OCI-LY3 (cell line): ENCODE results near the gene BRI3BP.
A peak's percentile ranks its signal among the peaks of the same experiment; 100 is the strongest.

Experiments used
- H2AFZ ChIP-seq: fragments of 200-600, 300-600 bp; shearing (Covaris generic); 2 replicates; pipeline ENCODE4 v1.6.0; 2014; ENCODE audit warnings: antibody characterized with exemption, low read depth, low read length
- H3K27ac ChIP-seq: fragments of 200-600, 300-600 bp; sonication (generic); 2 replicates; pipeline ENCODE4 v1.5.1; 2014; ENCODE audit warnings: mild to moderate bottlenecking, low read length, moderate library complexity, mixed read lengths
- H3K27me3 ChIP-seq: fragments of 200-600, 300-600 bp; sonication (generic); 2 replicates; pipeline ENCODE4 v1.6.1; 2014; ENCODE audit warnings: low read depth, low read length, mixed read lengths
- H3K36me3 ChIP-seq: fragments of 200-600, 300-600 bp; sonication (generic); replicated peaks from 2 replicates; pipeline ENCODE3; 2014; ENCODE audit warnings: low read depth, low read length, mixed read lengths
- H3K4me1 ChIP-seq: fragments of 300-600, 200-600 bp; sonication (generic); 2 replicates; pipeline ENCODE4 v1.6.1; 2014; ENCODE audit warnings: low read length, mixed read lengths
- H3K4me2 ChIP-seq: fragments of 200-600, 300-600 bp; sonication (generic); 2 replicates; pipeline ENCODE4 v1.6.1; 2014; ENCODE audit warnings: low read length, mixed read lengths
- H3K4me3 ChIP-seq: fragments of 300-600, 200-600 bp; sonication (generic); 2 replicates; pipeline ENCODE4 v1.5.1; 2014; ENCODE audit warnings: antibody characterized with exemption, mild to moderate bottlenecking, low read length, moderate library complexity
- H3K79me2 ChIP-seq: fragments of 300-600, 200-600 bp; shearing (Covaris generic); 2 replicates; pipeline ENCODE4 v1.6.1; 2014; ENCODE audit warnings: mild to moderate bottlenecking, low read length, mixed read lengths
- H3K9ac ChIP-seq: fragments of 300-600, 200-600 bp; shearing (Covaris generic); 2 replicates; pipeline ENCODE4 v1.6.0; 2014; ENCODE audit warnings: mild to moderate bottlenecking, low read length, moderate library complexity
- H3K9me3 ChIP-seq: fragments of 200-600, 300-600 bp; shearing (Covaris generic); 2 replicates; pipeline ENCODE4 v1.6.1; 2014; ENCODE audit warnings: low read length, mixed read lengths; ENCODE audit not compliant: insufficient read depth
- H4K20me1 ChIP-seq: fragments of 200-600, 300-600 bp; sonication (generic); 2 replicates; pipeline ENCODE4 v1.6.1; 2016; ENCODE audit warnings: low read length, mixed read lengths; ENCODE audit not compliant: insufficient read depth
- CTCF ChIP-seq: fragments of 200-600, 300-600 bp; sonication (generic); IDR thresholded peaks from 2 replicates; pipeline ENCODE4 v1.5.1; 2014; ENCODE audit warnings: antibody characterized with exemption, low read length, low read depth
- EZH2phosphoT487 ChIP-seq: fragments of 200-600 bp; shearing (Covaris generic); IDR thresholded peaks from 2 replicates; pipeline ENCODE4 v1.6.1; 2018; ENCODE audit warnings: antibody characterized with exemption, mixed run types, low read depth

Gene BRI3BP

DNA sequence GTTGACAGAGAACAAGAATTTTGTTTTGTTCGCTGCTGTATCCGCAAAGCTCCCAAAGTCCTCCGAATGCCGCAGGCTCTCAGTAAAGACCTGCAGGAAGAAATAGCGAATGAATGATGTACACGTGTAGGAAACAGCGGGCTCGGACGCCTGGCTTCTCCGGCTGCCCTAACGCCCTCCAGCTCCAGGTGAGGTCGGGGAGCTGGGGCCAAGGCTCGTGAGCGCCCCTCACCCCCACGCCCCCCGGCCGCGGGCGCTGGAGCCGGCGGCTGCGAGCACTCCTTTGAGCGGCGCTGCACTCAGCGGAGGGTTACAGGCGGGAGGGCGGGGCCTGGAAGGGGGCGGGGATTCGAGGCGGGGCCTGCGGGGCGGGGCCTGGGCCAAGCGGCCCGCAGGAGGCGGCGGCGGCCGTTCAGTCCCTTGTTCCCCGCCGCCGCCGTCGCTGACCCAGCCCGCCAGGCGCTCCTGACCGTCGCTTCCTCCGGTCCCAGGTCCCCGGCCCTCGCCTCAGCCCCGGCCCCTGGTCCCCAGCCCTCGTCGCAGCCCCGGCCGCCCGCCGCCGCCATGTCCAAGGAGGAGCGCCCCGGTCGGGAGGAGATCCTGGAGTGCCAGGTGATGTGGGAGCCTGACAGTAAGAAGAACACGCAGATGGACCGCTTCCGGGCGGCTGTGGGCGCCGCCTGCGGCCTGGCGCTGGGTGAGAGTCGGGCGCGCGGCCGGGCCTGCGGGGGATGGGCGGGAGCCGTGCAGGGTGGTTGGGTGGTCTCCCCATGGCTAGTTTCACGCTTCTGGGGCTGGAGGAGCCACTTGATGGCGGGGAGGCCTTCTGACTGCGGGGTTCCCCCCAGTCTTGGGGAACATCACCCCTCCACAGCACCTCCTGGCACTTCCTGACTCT, 71.8 kb downstream of the BRI3BP start, which contains the start of gene AACS:
TSS of gene AACS (plus strand) at position 415 of the 898 bp plus-strand sequence. CDS start at position 565, 150 bp downstream.
- H3K36me3 ChIP-seq = no peaks in the 10 kb centered on the region
- H3K4me3 ChIP-seq = peak within 1 kb of the TSS; percentile 89
- peak within 1 kb of the TSS; percentile 79 for H3K9ac ChIP-seq
- H3K27ac ChIP-seq = no peak within 1 kb of the TSS
- H3K27me3 ChIP-seq = no peaks in the 10 kb centered on the region
- 0 out of 2 replicates have a peak, but pooled peaks cover 3% of the 10 kb centered on the region for H4K20me1 ChIP-seq
- peaks cover 8% of the 10 kb centered on the region for H3K4me1 ChIP-seq
- peaks cover 3% of the 10 kb centered on the region; the same call in 1 of the 2 replicates for H3K79me2 ChIP-seq
- 0 out of 2 replicates have a peak, but pooled peaks cover 6% of the 10 kb centered on the region for H3K9me3 ChIP-seq
- no peak for TF ChIP-seq EZH2phosphoT487
- TF ChIP-seq CTCF = no peak
- H3K4me2 ChIP-seq = peak within 1 kb of the TSS; percentile 90
- H2AFZ ChIP-seq = peak within 1 kb of the TSS; percentile 97

GRCh38 chr12:125065919-125066570, 72.6 kb downstream of the BRI3BP start:
- Histone ChIP-seq H2AFZ (0 out of 2 replicates have a peak overlapping the region, but pooled peaks have one; percentile 20), H3K4me2 (peak overlapping the region; percentile 90), H3K4me3 (peak overlapping the region; percentile 89), H4K20me1 (0 out of 2 replicates have a peak, but pooled peaks cover 3% of the 10 kb centered on the region), H3K27ac (no peak overlapping the region), H3K9me3 (0 out of 2 replicates have a peak, but pooled peaks cover 3% of the 10 kb centered on the region), H3K4me1 (peaks cover 8% of the 10 kb centered on the region), H3K36me3 (no peaks in the 10 kb centered on the region), H3K9ac (peak overlapping the region; percentile 79), H3K79me2 (peaks cover 3% of the 10 kb centered on the region; the same call in 1 of the 2 replicates), H3K27me3 (no peaks in the 10 kb centered on the region)
- TF ChIP-seq EZH2phosphoT487 (no peak), CTCF (no peak)

DNA sequence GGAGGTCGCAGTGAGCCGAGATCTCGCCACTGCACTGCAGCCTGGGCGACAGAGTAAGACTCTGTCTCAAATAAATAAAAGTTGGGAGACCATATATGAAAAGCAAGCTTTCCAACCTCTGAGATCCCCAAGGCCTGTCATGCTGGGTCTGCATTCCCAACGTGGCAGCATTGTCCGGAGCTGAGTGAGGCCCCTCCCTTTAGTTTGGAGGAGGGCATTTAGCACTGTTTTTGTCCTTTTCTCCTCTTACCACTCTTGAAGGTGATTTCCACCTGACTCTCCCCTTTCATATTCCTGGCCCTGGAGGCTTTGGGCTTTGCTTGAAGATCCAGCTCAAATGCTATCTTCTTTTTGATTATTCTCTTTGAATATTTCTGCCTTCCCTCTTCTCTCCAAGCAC, 74.9 kb downstream of the BRI3BP start:
- Histone ChIP-seq H3K4me3 (no peak overlapping the region), H4K20me1 (0 out of 2 replicates have a peak, but pooled peaks cover 3% of the 10 kb centered on the region), H3K4me2 (no peak overlapping the region), H3K9me3 (no peaks in the 10 kb centered on the region), H3K9ac (no peak overlapping the region), H3K27ac (no peak overlapping the region), H3K4me1 (peaks cover 8% of the 10 kb centered on the region), H3K27me3 (no peaks in the 10 kb centered on the region), H3K36me3 (peaks cover 3% of the 10 kb centered on the region), H2AFZ (no peak overlapping the region), H3K79me2 (peaks cover 3% of the 10 kb centered on the region; the same call in 1 of the 2 replicates)
- no peak for TF ChIP-seq EZH2phosphoT487
- no peak for TF ChIP-seq CTCF

- Histone ChIP-seq H3K4me1 (peaks cover 6% of the 10 kb centered on the region), H3K9ac (no peak overlapping the region), H3K79me2 (peaks cover 3% of the 10 kb centered on the region; the same call in 1 of the 2 replicates), H3K9me3 (no peaks in the 10 kb centered on the region), H3K4me2 (no peak overlapping the region), H3K27me3 (no peaks in the 10 kb centered on the region), H4K20me1 (0 out of 2 replicates have a peak, but pooled peaks cover 3% of the 10 kb centered on the region), H3K36me3 (peaks cover 7% of the 10 kb centered on the region), H3K27ac (no peak overlapping the region), H2AFZ (no peak overlapping the region), H3K4me3 (no peak overlapping the region)
- no peak for TF ChIP-seq EZH2phosphoT487
- TF ChIP-seq CTCF = no peak
Measured at GRCh38 chr12:125069616-125070015, 76.2 kb downstream of the BRI3BP start.
